Lower lobe of right lung (tissue), 2 donors: ENCODE results near the gene SFXN3. TPM values are rescaled to one million over a fixed set of nuclear protein-coding genes. Genes with fewer than 3 reads are reported as not detected.
"Not testable (repeated sequence)": the region's sequence is repeated elsewhere in the genome, so short reads cannot be mapped to it uniquely, and the experiment has no call there.

Experiments used
- ATAC-seq, 2 donors: fragments of 200-7000 bp; cut with Tn5 transposase; one replicate each; pipeline ENCODE4 v1.9.1; 2020 to 2022; ENCODE audit warnings: mild to moderate bottlenecking in 2 of 2, moderate library complexity in 2 of 2
- DNase-seq: peaks from one replicate; pipeline ENCODE4 v3.0.0-alpha.2; 2020
- H3K27ac ChIP-seq: fragments of 200-600 bp; one replicate; pipeline ENCODE4 v1.8.0; 2022
- H3K27me3 ChIP-seq: fragments of 200-600 bp; one replicate; pipeline ENCODE4 v1.8.0; 2022; ENCODE audit warnings: low read depth
- H3K36me3 ChIP-seq: fragments of 200-600 bp; one replicate; pipeline ENCODE4 v1.8.0; 2022; ENCODE audit warnings: mild to moderate bottlenecking
- H3K4me1 ChIP-seq: fragments of 200-600 bp; one replicate; pipeline ENCODE4 v1.8.0; 2022
- H3K4me3 ChIP-seq: fragments of 200-600 bp; one replicate; pipeline ENCODE4 v1.8.0; 2022; ENCODE audit warnings: mild to moderate bottlenecking
- H3K9me3 ChIP-seq: fragments of 200-600 bp; one replicate; pipeline ENCODE4 v1.8.0; 2022
- CTCF ChIP-seq: fragments of 200-600 bp; IDR thresholded peaks from one replicate; pipeline ENCODE4 v1.8.0; 2022; ENCODE audit warnings: antibody characterized with exemption, mild to moderate bottlenecking
- intact Hi-C: fragments of 100-400 bp; cut with DNase I; formaldehyde crosslinking; loops from one replicate; pipeline ENCODE4 v1.11.0; 2022
- total RNA-seq: library from RNA; stranded (reverse); fragmentation: NEBNext Ultra II Directional; extraction: Animal tissue kit (Norgen Biotek cat#: 25700); gene quantifications from one replicate; pipeline ENCODE4 v1.2.1, GENCODE V29; 2021
- donor health status: DM: no; HTN: yes; CAD: no; lungs with severe emphysema.

Gene SFXN3
- total RNA-seq, 1 donor from 2014 or later, result 57.8 TPM

GRCh38 chr10:101030496-101031127 is 422 bp upstream of the SFXN3 start:
- no peaks in the 10 kb centered on the region for H3K9me3 ChIP-seq
- H3K27ac ChIP-seq, result peak overlapping the region; percentile 99
- H3K4me1 ChIP-seq, result peaks cover 20% of the 10 kb centered on the region
- H3K27me3 ChIP-seq, result no peaks in the 10 kb centered on the region
- intact Hi-C loops, result no loop called here
- no peak for DNase-seq
- no peak for TF ChIP-seq CTCF
- peak overlapping the region; percentile 83 for H3K4me3 ChIP-seq
- peaks cover 12% of the 10 kb centered on the region for H3K36me3 ChIP-seq
- ATAC-seq, result no peak

GRCh38 chr10:101031796-101032636 is 982 bp downstream of the SFXN3 start:
- Histone ChIP-seq H3K4me1 (peaks cover 20% of the 10 kb centered on the region), H3K36me3 (peaks cover 26% of the 10 kb centered on the region), H3K9me3 (no peaks in the 10 kb centered on the region), H3K27ac (peak overlapping the region; percentile 99), H3K4me3 (peak overlapping the region; percentile 83), H3K27me3 (no peaks in the 10 kb centered on the region)
- DNase-seq, result peak; percentile 91
- intact Hi-C loops, result no loop called here
- no peak for TF ChIP-seq CTCF
- ATAC-seq, result peak; percentile 80 to 83

GRCh38 chr10:101032637-101033224 is 1.7 kb downstream of the SFXN3 start:
- peak; percentile 50 to 70 for ATAC-seq
- Histone ChIP-seq H3K4me1 (peaks cover 20% of the 10 kb centered on the region), H3K4me3 (peak overlapping the region; percentile 83), H3K27ac (peak overlapping the region; percentile 99), H3K36me3 (peaks cover 33% of the 10 kb centered on the region), H3K9me3 (no peaks in the 10 kb centered on the region), H3K27me3 (no peaks in the 10 kb centered on the region)
- intact Hi-C loops, result no loop called here
- DNase-seq, result no peak
- no peak for TF ChIP-seq CTCF

GRCh38 chr10:101033276-101033675 is 2.2 kb downstream of the SFXN3 start:
- peak overlapping the region; percentile 83 for H3K4me3 ChIP-seq
- no peaks in the 10 kb centered on the region for H3K9me3 ChIP-seq
- H3K4me1 ChIP-seq, result peaks cover 20% of the 10 kb centered on the region
- peaks cover 39% of the 10 kb centered on the region for H3K36me3 ChIP-seq
- no peaks in the 10 kb centered on the region for H3K27me3 ChIP-seq
- H3K27ac ChIP-seq, result peak overlapping the region; percentile 99
- no peak for DNase-seq
- TF ChIP-seq CTCF, result no peak
- intact Hi-C loops, result no loop called here
- no peak for ATAC-seq

- intact Hi-C loops, DNase-seq, H3K27me3 ChIP-seq, ATAC-seq, H3K4me3 ChIP-seq, H3K9me3 ChIP-seq, H3K27ac ChIP-seq: not testable (repeated sequence)
- H3K36me3 ChIP-seq, result peaks cover 50% of the 10 kb centered on the region
- peaks cover 20% of the 10 kb centered on the region for H3K4me1 ChIP-seq
Measured at GRCh38 chr10:101034404-101034803, 3.4 kb downstream of the SFXN3 start.
